Measurements from ENCODE around the gene DGKI.

DNA sequence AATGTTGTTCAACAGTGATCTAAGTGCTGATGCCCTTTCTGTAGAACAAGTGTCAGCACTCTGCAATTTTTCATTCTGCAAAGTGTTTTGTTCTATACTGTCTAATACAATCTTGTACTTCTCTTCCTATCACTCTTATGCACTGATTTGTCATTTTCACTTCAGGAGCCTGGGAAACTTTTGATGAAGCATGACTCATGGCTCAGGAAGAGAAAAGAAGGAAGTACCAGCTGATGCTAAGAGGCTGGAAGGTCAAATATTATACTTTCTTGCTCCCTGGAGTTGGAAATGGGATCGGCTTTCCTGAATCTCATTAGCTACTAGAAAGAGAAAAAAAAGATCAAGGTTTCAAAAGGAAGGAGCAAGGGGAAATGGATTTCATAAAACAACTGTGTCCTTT is 45.8 kb downstream of the DGKI start:
- no peak for TF ChIP-seq SUZ12 (IDR thresholded peaks at IDR 0.05; ENCODE audit: extremely low read depth, insufficient read depth, insufficient read length)
- no peak for TF ChIP-seq YY1 (IDR thresholded peaks at IDR 0.05; ENCODE audit: insufficient read depth, insufficient read length)

Measured in NT2/D1 (cell line).